GM23338 (cell line): ENCODE data around the gene RIC1. TPM values are rescaled to one million over a fixed set of nuclear protein-coding genes. Genes with fewer than 3 reads are reported as not detected.

Source experiments
- ATAC-seq: fragments of 200-7000 bp; cut with Tn5 transposase; 3 replicates; pipeline ENCODE4 v1.9.1; 2020
- DNase-seq: peaks from one replicate; pipeline ENCODE4 v3.0.0-alpha.2; 2015; ENCODE audit warnings: low spot score
- H2AFZ ChIP-seq: fragments of 200-600 bp; sonication (generic); 2 replicates; pipeline ENCODE4 v1.8.0; 2016; ENCODE audit warnings: antibody characterized with exemption, mild to moderate bottlenecking, moderate library complexity
- H3F3A ChIP-seq: fragments of 200-600 bp; sonication (generic); replicated peaks from 2 replicates; pipeline ENCODE4 v1.8.0; 2017; ENCODE audit warnings: antibody characterized with exemption, mixed run types, low read depth
- H3K27ac ChIP-seq: fragments of 200-600 bp; sonication (generic); 2 replicates; pipeline ENCODE4 v1.6.1; 2016; ENCODE audit warnings: low read depth
- H3K27me3 ChIP-seq: fragments of 200-600 bp; sonication (generic); 2 replicates; pipeline ENCODE4 v1.8.0; 2016; ENCODE audit warnings: mild to moderate bottlenecking, mixed run types, moderate library complexity; ENCODE audit not compliant: insufficient read depth
- H3K36me3 ChIP-seq: fragments of 200-600 bp; sonication (generic); 2 replicates; pipeline ENCODE4 v1.8.0; 2016; ENCODE audit warnings: mild to moderate bottlenecking; ENCODE audit not compliant: insufficient read depth
- H3K4me1 ChIP-seq: fragments of 200-600 bp; sonication (generic); 2 replicates; pipeline ENCODE4 v1.8.0; 2016; ENCODE audit warnings: mild to moderate bottlenecking, moderate library complexity; ENCODE audit not compliant: insufficient read depth
- H3K4me2 ChIP-seq: fragments of 200-600 bp; sonication (generic); 2 replicates; pipeline ENCODE4 v1.7.1; 2017; ENCODE audit warnings: mixed run types
- H3K4me3 ChIP-seq: fragments of 200-600 bp; sonication (generic); 2 replicates; pipeline ENCODE4 v1.6.1; 2016; ENCODE audit warnings: mixed run types
- H3K79me2 ChIP-seq: fragments of 200-600 bp; sonication (generic); replicated peaks from 2 replicates; pipeline ENCODE4 v1.8.0; 2017; ENCODE audit warnings: mild to moderate bottlenecking; ENCODE audit not compliant: insufficient read depth
- H3K9me2 ChIP-seq: fragments of 200-600 bp; sonication (generic); 2 replicates; pipeline ENCODE4 v1.8.0; 2017; ENCODE audit not compliant: insufficient read depth
- H4K20me1 ChIP-seq: fragments of 200-600 bp; sonication (generic); replicated peaks from 2 replicates; pipeline ENCODE4 v1.8.0; 2017; ENCODE audit warnings: mild to moderate bottlenecking; ENCODE audit not compliant: insufficient read depth
- H3K27ac Mint-ChIP-seq: 2 replicates; pipeline ENCODE4 v1.8.0; 2020; ENCODE audit warnings: inconsistent platforms, mild to moderate bottlenecking, moderate library complexity, mixed read lengths
- H3K27me3 Mint-ChIP-seq: 3 replicates; pipeline ENCODE4 v1.8.0; 2022; ENCODE audit warnings: low read depth, mild to moderate bottlenecking, moderate library complexity, mixed read lengths, inconsistent platforms; ENCODE audit not compliant: insufficient read depth, poor library complexity
- H3K36me3 Mint-ChIP-seq: 3 replicates; pipeline ENCODE4 v1.8.0; 2021; ENCODE audit warnings: low read depth, mild to moderate bottlenecking, inconsistent platforms, moderate library complexity, mixed read lengths
- H3K4me1 Mint-ChIP-seq: 3 replicates; pipeline ENCODE4 v1.8.0; 2020; ENCODE audit warnings: mild to moderate bottlenecking, inconsistent platforms, mixed read lengths
- H3K4me3 Mint-ChIP-seq: 3 replicates; pipeline ENCODE4 v1.8.0; 2021; ENCODE audit warnings: moderate library complexity, mild to moderate bottlenecking, inconsistent platforms, mixed read lengths
- H3K9me3 Mint-ChIP-seq: 3 replicates; pipeline ENCODE4 v1.8.0; 2020; ENCODE audit warnings: moderate library complexity, mild to moderate bottlenecking, inconsistent platforms, mixed read lengths
- CTCF ChIP-seq, 2 experiments: fragments of 200-600 bp in 1 of 2; sonication (generic) in 1 of 2; conservative IDR thresholded peaks; 2 replicates each; pipeline versions ENCODE4 v1.5.1 to v1.6.1; 2016 to 2017; ENCODE audit warnings: antibody characterized with exemption in 2 of 2, low read depth in 2 of 2, mild to moderate bottlenecking in 2 of 2, moderate library complexity in 1 of 2
- ETS1 ChIP-seq: IDR thresholded peaks from 2 replicates; pipeline ENCODE4 v1.6.1; 2016; ENCODE audit warnings: antibody characterized with exemption
- EZH2 ChIP-seq: fragments of 200-600 bp; sonication (generic); IDR thresholded peaks from one replicate; pipeline ENCODE4 v1.8.0; 2017; ENCODE audit warnings: antibody characterized with exemption, mild to moderate bottlenecking, low read depth; ENCODE audit not compliant: unreplicated experiment
- EZH2phosphoT487 ChIP-seq: fragments of 200-600 bp; sonication (generic); IDR thresholded peaks from one replicate; pipeline ENCODE4 v1.8.1; 2018; ENCODE audit warnings: antibody characterized with exemption; ENCODE audit not compliant: unreplicated experiment
- JUNB ChIP-seq: IDR thresholded peaks from one replicate; pipeline ENCODE4 v1.6.1; 2016; ENCODE audit warnings: antibody characterized with exemption; ENCODE audit not compliant: unreplicated experiment
- NANOG ChIP-seq: IDR thresholded peaks from 2 replicates; pipeline ENCODE4 v1.6.1; 2016; ENCODE audit warnings: antibody characterized with exemption, borderline replicate concordance
- STAT1 ChIP-seq: IDR thresholded peaks from one replicate; pipeline ENCODE4 v1.6.1; 2016; ENCODE audit warnings: antibody characterized with exemption; ENCODE audit not compliant: unreplicated experiment
- ZNF114 ChIP-seq: fragments of 250-450 bp; sonication (Bioruptor Pico); IDR thresholded peaks from 2 replicates; pipeline ENCODE4 v1.5.0; 2020; ENCODE audit warnings: mild to moderate bottlenecking, moderate library complexity
- ZNF462 ChIP-seq: fragments of 250-450 bp; sonication (Bioruptor Pico); IDR thresholded peaks from 2 replicates; pipeline ENCODE4 v1.5.0; 2020; ENCODE audit warnings: mild to moderate bottlenecking, moderate library complexity
- polyA plus RNA-seq: library from polyadenylated mRNA; unstranded; fragments of >200 nt; fragmentation: Nextera tagmentation; extraction: Ambion mirVana; gene quantifications from 2 replicates; pipeline ENCODE4 v1.2.1, GENCODE V29; 2016
- total RNA-seq: library from RNA; depleted of rRNA; stranded (reverse); fragments of >200 nt; shearing (Covaris generic); gene quantifications from 2 replicates; pipeline ENCODE4 v1.2.3, GENCODE V29; 2014
- TF ChIP-seq, protein P1 (sequence below): IDR thresholded peaks from one replicate; pipeline ENCODE4 v1.6.1; 2018; ENCODE audit warnings: antibody characterized with exemption; ENCODE audit not compliant: unreplicated experiment

Gene RIC1
- total and polyA plus RNA-seq, 2 experiments from 2014 or later, result 7.8 to 34.9 TPM

DNA sequence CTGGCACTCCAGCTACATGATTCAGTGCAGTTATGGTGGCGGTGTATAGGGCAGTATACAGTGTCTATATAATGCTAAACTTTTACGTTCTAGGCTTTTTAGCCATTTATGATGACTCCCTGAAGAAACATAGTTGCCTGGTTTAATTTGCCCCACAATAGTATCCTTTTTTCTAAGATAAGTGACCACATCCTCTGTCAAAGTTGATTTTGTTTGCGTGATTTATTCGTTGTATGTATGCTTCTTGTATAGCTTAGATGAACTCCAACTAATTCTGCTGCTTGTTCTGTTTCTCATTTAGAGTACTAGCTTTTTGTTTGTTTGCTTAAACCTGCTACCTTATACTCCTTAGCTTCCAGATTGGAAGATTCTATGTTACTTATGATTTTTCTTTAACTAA, 120.4 kb downstream of the RIC1 start (continued):
- TF ChIP-seq, protein P1, sequence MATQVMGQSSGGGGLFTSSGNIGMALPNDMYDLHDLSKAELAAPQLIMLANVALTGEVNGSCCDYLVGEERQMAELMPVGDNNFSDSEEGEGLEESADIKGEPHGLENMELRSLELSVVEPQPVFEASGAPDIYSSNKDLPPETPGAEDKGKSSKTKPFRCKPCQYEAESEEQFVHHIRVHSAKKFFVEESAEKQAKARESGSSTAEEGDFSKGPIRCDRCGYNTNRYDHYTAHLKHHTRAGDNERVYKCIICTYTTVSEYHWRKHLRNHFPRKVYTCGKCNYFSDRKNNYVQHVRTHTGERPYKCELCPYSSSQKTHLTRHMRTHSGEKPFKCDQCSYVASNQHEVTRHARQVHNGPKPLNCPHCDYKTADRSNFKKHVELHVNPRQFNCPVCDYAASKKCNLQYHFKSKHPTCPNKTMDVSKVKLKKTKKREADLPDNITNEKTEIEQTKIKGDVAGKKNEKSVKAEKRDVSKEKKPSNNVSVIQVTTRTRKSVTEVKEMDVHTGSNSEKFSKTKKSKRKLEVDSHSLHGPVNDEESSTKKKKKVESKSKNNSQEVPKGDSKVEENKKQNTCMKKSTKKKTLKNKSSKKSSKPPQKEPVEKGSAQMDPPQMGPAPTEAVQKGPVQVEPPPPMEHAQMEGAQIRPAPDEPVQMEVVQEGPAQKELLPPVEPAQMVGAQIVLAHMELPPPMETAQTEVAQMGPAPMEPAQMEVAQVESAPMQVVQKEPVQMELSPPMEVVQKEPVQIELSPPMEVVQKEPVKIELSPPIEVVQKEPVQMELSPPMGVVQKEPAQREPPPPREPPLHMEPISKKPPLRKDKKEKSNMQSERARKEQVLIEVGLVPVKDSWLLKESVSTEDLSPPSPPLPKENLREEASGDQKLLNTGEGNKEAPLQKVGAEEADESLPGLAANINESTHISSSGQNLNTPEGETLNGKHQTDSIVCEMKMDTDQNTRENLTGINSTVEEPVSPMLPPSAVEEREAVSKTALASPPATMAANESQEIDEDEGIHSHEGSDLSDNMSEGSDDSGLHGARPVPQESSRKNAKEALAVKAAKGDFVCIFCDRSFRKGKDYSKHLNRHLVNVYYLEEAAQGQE, result no peak
- TF ChIP-seq JUNB (no peak), CTCF (conservative IDR thresholded peaks at IDR 0.05; ENCODE audit: low read depth in 2 of 2) (no peak), EZH2 (no peak), EZH2phosphoT487 (no peak), NANOG (no peak)

DNA sequence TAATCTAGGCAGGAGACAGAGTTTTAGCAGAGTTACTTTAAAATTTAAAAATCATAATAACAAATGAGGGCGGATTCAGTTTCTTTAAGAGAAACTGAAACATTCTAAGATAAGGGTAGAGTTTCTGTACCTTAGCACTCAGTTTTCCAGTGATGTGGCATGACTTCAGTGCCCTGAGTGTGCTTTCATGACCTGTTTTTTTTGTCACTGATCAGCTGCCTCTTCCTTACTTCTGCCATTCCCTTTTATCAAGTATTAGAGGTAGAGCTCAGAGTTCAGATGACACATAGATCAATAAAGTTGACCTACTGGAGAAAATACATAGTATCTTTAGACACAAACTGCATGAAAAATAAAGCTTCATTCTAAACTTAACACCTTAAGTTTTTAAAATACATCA, 121.7 kb downstream of the RIC1 start:
- Mint-ChIP-seq H3K4me1 (no peaks in the 10 kb centered on the region), H3K4me3 (no peak overlapping the region), H3K9me3 (no peaks in the 10 kb centered on the region), H3K27ac (no peak overlapping the region), H3K36me3 (peaks cover 25% of the 10 kb centered on the region), H3K27me3 (no peaks in the 10 kb centered on the region)
- no peak for DNase-seq
- Histone ChIP-seq H3F3A (no peaks in the 10 kb centered on the region), H3K9me2 (no peaks in the 10 kb centered on the region), H2AFZ (no peak overlapping the region), H3K27me3 (no peaks in the 10 kb centered on the region), H4K20me1 (no peaks in the 10 kb centered on the region), H3K4me1 (no peaks in the 10 kb centered on the region), H3K4me3 (no peak overlapping the region), H3K36me3 (no peaks in the 10 kb centered on the region), H3K27ac (no peak overlapping the region), H3K4me2 (no peak overlapping the region), H3K79me2 (no peaks in the 10 kb centered on the region)
- no peak for ATAC-seq
- TF ChIP-seq ETS1 (no peak), STAT1 (no peak), CTCF (conservative IDR thresholded peaks at IDR 0.05; ENCODE audit: low read depth in 2 of 2) (no peak), JUNB (no peak), EZH2 (no peak), ZNF114 (no peak), NANOG (no peak), ZNF462 (CRISPR knock-in tag) (no peak)
